Common myeloid progenitor, CD34-positive (primary cell): Measurements from ENCODE around the gene ISL2.

Experiments
- CTCF ChIA-PET: fragments of 350-600 bp; sonication (Branson Sonifier 250); formaldehyde crosslinking; loops from one replicate; lab custom pipeline; 2021; ENCODE audit warnings: antibody characterized with exemption; lab: Charles Lee
- POLR2A ChIA-PET: fragments of 350-600 bp; sonication (Branson Sonifier 250); formaldehyde crosslinking; loops from one replicate; lab custom pipeline; 2021; ENCODE audit warnings: antibody characterized with exemption; lab: Charles Lee
- DNase-seq, 3 donors: peaks; one replicate each; pipeline versions ENCODE4 v3.0.0 to v3.0.0-alpha.2; 2013
- H3K27ac ChIP-seq, 2 experiments: 1 replicate in 1 of 2; 2 replicates in 1 of 2; pipeline ENCODE4 v1.7.0; 2013; ENCODE audit warnings: inconsistent platforms in 2 of 2, low read length in 2 of 2, mild to moderate bottlenecking in 2 of 2, low read depth in 1 of 2, moderate library complexity in 1 of 2; ENCODE audit not compliant: severe bottlenecking in 2 of 2, insufficient read depth in 1 of 2, poor library complexity in 1 of 2
- H3K27me3 ChIP-seq, 5 experiments: replicated peaks in 2 of 5; 1 replicate in 3 of 5; 2 replicates in 2 of 5; pipeline versions ENCODE4 v1.6.1 to v1.7.0; 2013; ENCODE audit warnings: low read length in 4 of 5, mild to moderate bottlenecking in 2 of 5, moderate library complexity in 2 of 5, inconsistent platforms in 1 of 5; ENCODE audit not compliant: insufficient read depth in 5 of 5, control insufficient read depth in 4 of 5
- H3K36me3 ChIP-seq, 4 experiments: 1 replicate in 2 of 4; 2 replicates in 2 of 4; pipeline versions ENCODE4 v1.6.1 to v1.7.0; 2013; ENCODE audit warnings: low read length in 3 of 4, control low read depth in 1 of 4, mild to moderate bottlenecking in 1 of 4; ENCODE audit not compliant: control insufficient read depth in 4 of 4, insufficient read depth in 4 of 4
- H3K4me1 ChIP-seq, 4 experiments: 1 replicate in 3 of 4; 2 replicates in 1 of 4; pipeline versions ENCODE4 v1.6.1 to v1.7.1; 2013; ENCODE audit warnings: low read length in 3 of 4, mild to moderate bottlenecking in 3 of 4, control low read depth in 1 of 4, inconsistent platforms in 1 of 4, moderate library complexity in 1 of 4; ENCODE audit not compliant: control insufficient read depth in 4 of 4, insufficient read depth in 4 of 4; ENCODE audit errors: control extremely low read depth in 1 of 4
- H3K4me3 ChIP-seq, 7 experiments: 1 replicate in 4 of 7; 2 replicates in 3 of 7; pipeline versions ENCODE4 v1.5.1 to v1.7.0; 2013; ENCODE audit warnings: mild to moderate bottlenecking in 7 of 7, low read length in 6 of 7, moderate library complexity in 6 of 7, inconsistent platforms in 2 of 7, low read depth in 2 of 7, control low read depth in 1 of 7; ENCODE audit not compliant: insufficient read depth in 4 of 7, control insufficient read depth in 1 of 7; ENCODE audit errors: extremely low read depth in 1 of 7
- H3K9me3 ChIP-seq, 5 experiments: 1 replicate in 4 of 5; 2 replicates in 1 of 5; pipeline versions ENCODE4 v1.6.1 to v1.7.1; 2013; ENCODE audit warnings: low read length in 4 of 5, mild to moderate bottlenecking in 2 of 5, inconsistent platforms in 1 of 5, low read depth in 1 of 5, moderate library complexity in 1 of 5; ENCODE audit not compliant: control insufficient read depth in 4 of 5, insufficient read depth in 2 of 5; ENCODE audit errors: control extremely low read depth in 1 of 5
- WGBS: methylation state at CpG from one replicate; pipeline ENCODE4 v1.1.5; 2013; ENCODE audit not compliant: insufficient coverage; 5-methylcytosine and 5-hydroxymethylcytosine counted together

ISL2 gene

GRCh38 chr15:76382987-76383728, 46.6 kb downstream of the ISL2 start:
- no peak for DNase-seq
- Histone ChIP-seq H3K36me3 (peaks cover 0 to 5% (median 1%) of the 10 kb centered on the region in 4 experiments), H3K4me3 (no peak overlapping the region), H3K4me1 (no peaks in the 10 kb centered on the region), H3K9me3 (no peaks in the 10 kb centered on the region), H3K27me3 (no peaks in the 10 kb centered on the region), H3K27ac (no peak overlapping the region)
- ChIA-PET CTCF (no interaction called here), POLR2A (no interaction called here)
- WGBS: no CpG with 5 or more reads among the region's 2 CpGs

- Histone ChIP-seq H3K9me3 (no peaks in the 10 kb centered on the region), H3K27me3 (no peaks in the 10 kb centered on the region), H3K4me1 (no peaks in the 10 kb centered on the region), H3K36me3 (peaks cover 0 to 5% (median 1%) of the 10 kb centered on the region in 4 experiments), H3K4me3 (no peak overlapping the region), H3K27ac (no peak overlapping the region)
- ChIA-PET CTCF (no interaction called here), POLR2A (no interaction called here)
- DNase-seq: no peak
- WGBS: 83% methylated on average over 1 of the region's 2 CpGs
These were observed 47.8 kb downstream of the ISL2 start for GRCh38 chr15:76384409-76384808.

GRCh38 chr15:76386178-76386577, 49.6 kb downstream of the ISL2 start:
- Histone ChIP-seq H3K36me3 (peaks cover 0 to 5% (median 1%) of the 10 kb centered on the region in 4 experiments), H3K4me3 (no peak overlapping the region), H3K27me3 (no peaks in the 10 kb centered on the region), H3K9me3 (no peaks in the 10 kb centered on the region), H3K4me1 (no peaks in the 10 kb centered on the region), H3K27ac (no peak overlapping the region)
- DNase-seq: no peak
- ChIA-PET CTCF (no interaction called here), POLR2A (no interaction called here)
- WGBS: 100% methylated on average over 2 of the region's 2 CpGs

- no peaks in the 10 kb centered on the region for H3K27me3 ChIP-seq
- no peak overlapping the region for H3K4me3 ChIP-seq
- no peaks in the 10 kb centered on the region for H3K9me3 ChIP-seq
- H3K4me1 ChIP-seq: no peaks in the 10 kb centered on the region
- ChIA-PET POLR2A (no interaction called here), CTCF (no interaction called here)
- DNase-seq: no peak
- H3K36me3 ChIP-seq: peaks cover 0 to 5% (median 1%) of the 10 kb centered on the region in 4 experiments
- 100% methylated on average over 1 of the region's 2 CpGs for WGBS
- no peak overlapping the region for H3K27ac ChIP-seq
These were observed 50.4 kb downstream of the ISL2 start for GRCh38 chr15:76386926-76387325.

GRCh38 chr15:76390571-76390970, 54.0 kb downstream of the ISL2 start:
- CTCF ChIA-PET: no interaction called here
- H3K27ac ChIP-seq: no peak overlapping the region
- H3K27me3 ChIP-seq: no peaks in the 10 kb centered on the region
- no peak for DNase-seq
- no peak overlapping the region for H3K4me3 ChIP-seq
- H3K4me1 ChIP-seq: no peaks in the 10 kb centered on the region
- H3K9me3 ChIP-seq: no peaks in the 10 kb centered on the region
- POLR2A ChIA-PET: no interaction called here
- H3K36me3 ChIP-seq: peaks cover 0 to 5% (median 1%) of the 10 kb centered on the region in 4 experiments

- Histone ChIP-seq H3K27me3 (no peaks in the 10 kb centered on the region), H3K27ac (no peak overlapping the region), H3K4me1 (no peaks in the 10 kb centered on the region), H3K4me3 (no peak overlapping the region), H3K36me3 (peaks cover 0 to 5% (median 1%) of the 10 kb centered on the region in 4 experiments), H3K9me3 (no peaks in the 10 kb centered on the region)
- WGBS: no CpG with 5 or more reads among the region's 3 CpGs
- CTCF ChIA-PET: interaction anchor here (1.1 kb wide), 1 partner anchor 10 kb away, joined by 3 read pairs; no protein-coding TSS in a partner anchor
- POLR2A ChIA-PET: no interaction called here
- DNase-seq: no peak
These were observed 54.7 kb downstream of the ISL2 start for GRCh38 chr15:76391309-76391708.

GRCh38 chr15:76391847-76392246, 55.3 kb downstream of the ISL2 start:
- Histone ChIP-seq H3K4me3 (no peak overlapping the region), H3K9me3 (no peaks in the 10 kb centered on the region), H3K27me3 (no peaks in the 10 kb centered on the region), H3K27ac (no peak overlapping the region), H3K36me3 (peaks cover 0 to 3% (median 1%) of the 10 kb centered on the region in 4 experiments), H3K4me1 (no peaks in the 10 kb centered on the region)
- CTCF ChIA-PET: interaction anchor here (1.1 kb wide), 1 partner anchor 10 kb away, joined by 3 read pairs; no protein-coding TSS in a partner anchor
- POLR2A ChIA-PET: no interaction called here
- no peak for DNase-seq
